ENCODE results near the gene ZNF534.
"Not testable (repeated sequence)": the region's sequence is repeated elsewhere in the genome, so short reads cannot be mapped to it uniquely, and the experiment has no call there.

ZNF534 gene

DNA sequence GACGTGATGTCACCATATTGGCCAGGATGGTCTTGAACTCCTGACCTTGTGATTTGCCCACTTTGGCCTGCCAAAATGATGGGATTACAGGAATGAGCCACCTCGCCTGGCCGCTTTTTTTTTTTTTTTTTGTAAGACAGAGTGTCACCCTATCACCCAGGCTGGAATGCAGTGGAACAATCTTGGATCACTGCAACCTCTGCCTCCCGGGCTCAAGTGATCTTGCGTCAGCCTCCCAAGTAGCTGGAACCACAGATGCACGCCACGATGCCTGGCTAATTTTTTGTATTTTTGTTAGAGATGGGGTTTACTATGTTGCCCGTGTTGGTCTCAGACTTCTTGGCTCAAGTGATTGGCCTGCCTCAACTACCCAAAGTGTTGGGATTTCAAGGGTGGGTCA, 69.6 kb downstream of the ZNF534 start:
- no peak for DNase-seq (ENCODE audit: low read depth)

DNA sequence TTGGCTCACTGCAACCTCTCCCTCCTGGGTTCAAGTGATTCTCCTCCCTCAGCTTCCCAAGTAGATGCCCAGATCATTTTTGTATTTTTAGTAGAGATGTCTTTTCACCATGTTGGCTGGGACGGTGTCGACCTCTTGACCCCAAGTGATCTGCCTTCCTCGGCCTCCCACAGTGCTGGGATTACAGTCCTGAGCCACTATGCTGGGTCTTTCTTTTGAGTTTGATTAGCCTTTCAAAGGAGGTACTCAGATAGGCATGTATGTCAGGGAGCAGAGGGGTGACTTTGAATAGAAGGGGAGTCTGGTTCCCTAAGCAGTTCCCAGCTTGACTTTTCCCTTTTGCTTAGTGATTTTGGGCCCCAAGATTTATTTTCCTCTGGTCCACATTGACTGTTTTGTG, 71.5 kb downstream of the ZNF534 start:
- not testable (repeated sequence) for DNase-seq (ENCODE audit: low read depth)

DNA sequence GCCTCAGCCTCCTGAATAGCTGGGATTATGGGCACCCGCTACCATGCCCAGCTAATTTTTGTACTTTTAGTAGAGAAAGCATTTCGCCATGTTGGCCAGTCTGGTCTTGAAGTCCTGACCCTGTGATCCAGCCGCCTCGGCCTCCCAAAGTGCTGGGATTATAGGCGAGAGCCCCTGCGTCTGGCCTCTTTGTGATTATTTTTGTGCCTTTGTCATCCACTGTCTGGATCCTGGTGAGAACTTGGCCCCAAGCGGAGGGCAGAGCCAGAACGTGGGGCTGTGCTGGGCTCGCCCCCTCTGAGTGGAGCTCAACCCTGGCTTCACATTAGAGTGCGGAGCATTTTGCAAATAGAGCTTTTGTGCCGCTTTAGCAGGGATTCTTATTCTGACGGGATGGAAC, 72.0 kb downstream of the ZNF534 start:
- not testable (repeated sequence) for DNase-seq (ENCODE audit: low read depth)
